IMR-90 (cell line): ENCODE results near the gene IGLL1.

Experiments used
- CEBPB ChIP-seq: IDR thresholded peaks from 2 replicates; pipeline ENCODE4 v1.6.1; 2012; ENCODE audit warnings: low read depth, low read length, improper control_type of control experiment
- CHD1 ChIP-seq: IDR thresholded peaks from 2 replicates; pipeline ENCODE4 v1.6.1; 2012; ENCODE audit warnings: low read depth, low read length, improper control_type of control experiment
- CTCF ChIP-seq: conservative IDR thresholded peaks from 2 replicates; pipeline ENCODE4 v1.5.1; 2012; ENCODE audit warnings: mild to moderate bottlenecking, low read depth, low read length, improper control_type of control experiment
- POLR2A ChIP-seq: IDR thresholded peaks from 2 replicates; pipeline ENCODE4 v1.6.1; 2012; ENCODE audit warnings: mild to moderate bottlenecking, low read depth, low read length

GRCh38 chr22:23534851-23535717 is 45.0 kb downstream of the IGLL1 start:
- TF ChIP-seq CTCF (no peak), POLR2A (no peak), CEBPB (no peak), CHD1 (no peak)
